GM19193 (cell line): ENCODE results near the gene INPP5B.

Experiments used
- POLR2A ChIP-seq: IDR thresholded peaks from 4 replicates; pipeline ENCODE4 v1.6.1; 2011; ENCODE audit not compliant: insufficient read depth, insufficient read length; ENCODE audit errors: extremely low read depth

Gene INPP5B

GRCh38 chr1:37946703-37947360 is at the start of gene INPP5B:
Gene INPP5B (minus strand): TSS chr1:37947053. CDS start chr1:37946308, 745 bp downstream.
- peak; percentile 55 for TF ChIP-seq POLR2A

GRCh38 chr1:37995751-37996345 is 49.0 kb upstream of the INPP5B start:
- no peak for TF ChIP-seq POLR2A

- TF ChIP-seq POLR2A: no peak
These were observed 48.2 kb upstream of the INPP5B start for GRCh38 chr1:37994886-37995566.

- TF ChIP-seq POLR2A: no peak
These were observed 42.6 kb upstream of the INPP5B start for GRCh38 chr1:37989361-37989930.

- no peak for TF ChIP-seq POLR2A
These were observed 40.8 kb upstream of the INPP5B start for GRCh38 chr1:37987679-37988078.

GRCh38 chr1:37983546-37983945 is 36.7 kb upstream of the INPP5B start:
- TF ChIP-seq POLR2A: no peak

- no peak for TF ChIP-seq POLR2A
These were observed 31.7 kb upstream of the INPP5B start for GRCh38 chr1:37978541-37978940.

GRCh38 chr1:37974567-37974966 is 27.7 kb upstream of the INPP5B start:
- TF ChIP-seq POLR2A: no peak

- TF ChIP-seq POLR2A: no peak
These were observed 18.4 kb upstream of the INPP5B start for GRCh38 chr1:37965301-37965700.

GRCh38 chr1:37958690-37959089 is 11.8 kb upstream of the INPP5B start:
- no peak for TF ChIP-seq POLR2A

- TF ChIP-seq POLR2A: no peak
These were observed 8.8 kb upstream of the INPP5B start for GRCh38 chr1:37955685-37956084.

GRCh38 chr1:37954316-37954971 is 7.6 kb upstream of the INPP5B start:
- no peak for TF ChIP-seq POLR2A

GRCh38 chr1:37952738-37953137 is 5.9 kb upstream of the INPP5B start:
- TF ChIP-seq POLR2A: no peak

- no peak for TF ChIP-seq POLR2A
These were observed 5.2 kb upstream of the INPP5B start for GRCh38 chr1:37951783-37952624.
